Prostate gland (tissue), 2 donors: Measurements from ENCODE around the gene ANGPT4.

Experiments
- POLR2A ChIP-seq: fragments of 450-650 bp; IDR thresholded peaks from one replicate; pipeline ENCODE4 v1.6.1; 2016; ENCODE audit warnings: antibody characterized with exemption, mild to moderate bottlenecking
- POLR2AphosphoS5 ChIP-seq: sonication (generic); formaldehyde crosslinking; IDR thresholded peaks from one replicate; pipeline ENCODE4 v1.6.1; 2017; ENCODE audit warnings: antibody characterized with exemption
- TF ChIP-seq, protein P1 (sequence below), 4 experiments: fragments of 200-600 bp in 2 of 4; fragments of 450-650 bp in 2 of 4; sonication (generic) in 2 of 4; IDR thresholded peaks; 1 replicate in 3 of 4; 2 replicates in 1 of 4; pipeline ENCODE4 v1.5.1; 2016 to 2019; ENCODE audit warnings: antibody characterized with exemption in 4 of 4, mild to moderate bottlenecking in 2 of 4, moderate library complexity in 2 of 4

DNA sequence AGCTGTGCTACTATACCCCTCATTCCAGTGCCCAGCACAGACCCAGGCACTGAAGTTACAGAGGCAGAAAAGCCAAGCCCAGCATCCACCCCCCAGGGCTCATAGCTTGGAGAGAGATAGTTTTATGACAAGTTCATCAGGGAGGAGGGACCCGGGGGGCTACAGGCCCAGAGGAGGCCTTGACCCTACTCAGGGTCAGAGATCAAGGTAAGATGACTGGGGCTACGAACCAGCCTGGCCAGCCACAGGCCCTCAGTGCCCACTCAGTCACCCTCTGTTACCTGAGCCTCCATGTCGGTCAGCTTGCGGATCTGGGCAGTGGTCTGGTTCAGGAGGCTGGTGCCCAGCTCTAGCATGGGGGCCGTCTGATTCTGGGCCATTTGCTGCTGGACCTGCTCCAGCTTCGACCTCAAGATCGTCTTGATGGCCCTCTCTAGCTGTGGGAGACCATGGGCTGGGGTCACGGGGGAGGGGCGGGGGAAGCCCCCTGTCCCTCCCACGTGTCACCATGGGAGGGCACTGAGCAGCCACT, 26.1 kb downstream of the ANGPT4 start:
- TF ChIP-seq, protein P1, sequence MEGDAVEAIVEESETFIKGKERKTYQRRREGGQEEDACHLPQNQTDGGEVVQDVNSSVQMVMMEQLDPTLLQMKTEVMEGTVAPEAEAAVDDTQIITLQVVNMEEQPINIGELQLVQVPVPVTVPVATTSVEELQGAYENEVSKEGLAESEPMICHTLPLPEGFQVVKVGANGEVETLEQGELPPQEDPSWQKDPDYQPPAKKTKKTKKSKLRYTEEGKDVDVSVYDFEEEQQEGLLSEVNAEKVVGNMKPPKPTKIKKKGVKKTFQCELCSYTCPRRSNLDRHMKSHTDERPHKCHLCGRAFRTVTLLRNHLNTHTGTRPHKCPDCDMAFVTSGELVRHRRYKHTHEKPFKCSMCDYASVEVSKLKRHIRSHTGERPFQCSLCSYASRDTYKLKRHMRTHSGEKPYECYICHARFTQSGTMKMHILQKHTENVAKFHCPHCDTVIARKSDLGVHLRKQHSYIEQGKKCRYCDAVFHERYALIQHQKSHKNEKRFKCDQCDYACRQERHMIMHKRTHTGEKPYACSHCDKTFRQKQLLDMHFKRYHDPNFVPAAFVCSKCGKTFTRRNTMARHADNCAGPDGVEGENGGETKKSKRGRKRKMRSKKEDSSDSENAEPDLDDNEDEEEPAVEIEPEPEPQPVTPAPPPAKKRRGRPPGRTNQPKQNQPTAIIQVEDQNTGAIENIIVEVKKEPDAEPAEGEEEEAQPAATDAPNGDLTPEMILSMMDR (IDR thresholded peaks at IDR 0.05), result no peak
- TF ChIP-seq POLR2A, result no peak
- TF ChIP-seq POLR2AphosphoS5, result no peak
